ENCODE measurements around the gene BCL2L15.

Gene BCL2L15

GRCh38 chr1:113934006-113934405 lies 46.6 kb upstream of the BCL2L15 start:
- Histone ChIP-seq H2BK15ac (replicated peaks; ENCODE audit: low read depth) (no peak overlapping the region), H3K4me1 (ENCODE audit: control insufficient read depth, low read depth, low read length) (peaks cover 2% of the 10 kb centered on the region), H3K9ac (ENCODE audit: low read length) (no peak overlapping the region), H3K79me1 (ENCODE audit: low read length) (peaks cover 13% of the 10 kb centered on the region), H3K23ac (ENCODE audit: low read length) (no peak overlapping the region), H3K56ac (ENCODE audit: low read length) (no peak overlapping the region), H3K27me3 (ENCODE audit: insufficient read depth, low read length, poor library complexity) (no peaks in the 10 kb centered on the region), H4K8ac (ENCODE audit: low read depth, low read length) (no peak overlapping the region), H4K5ac (ENCODE audit: low read length) (no peak overlapping the region), H2BK5ac (ENCODE audit: low read length) (no peak overlapping the region), H3K4ac (ENCODE audit: low read depth, low read length) (no peak overlapping the region), H3K79me2 (ENCODE audit: control insufficient read depth, insufficient read depth, low read length) (peaks cover 47% of the 10 kb centered on the region), H3K36me3 (ENCODE audit: control insufficient read depth, insufficient read depth, low read length) (no peaks in the 10 kb centered on the region), H2BK120ac (ENCODE audit: low read depth, low read length) (no peak overlapping the region), H3K4me2 (ENCODE audit: low read length) (no peak overlapping the region), H3K4me3 (ENCODE audit: low read length) (no peak overlapping the region), H3K27ac (ENCODE audit: low read depth, low read length) (no peak overlapping the region), H2AK5ac (ENCODE audit: low read length) (no peak overlapping the region), H3K18ac (ENCODE audit: low read length) (no peak overlapping the region)
- DNase-seq, result no peak

GRCh38 chr1:113931451-113931851 lies 44.1 kb upstream of the BCL2L15 start:
- H3K79me1 ChIP-seq (ENCODE audit: low read length), result peaks cover 10% of the 10 kb centered on the region
- H2BK15ac ChIP-seq (replicated peaks; ENCODE audit: low read depth), result no peak overlapping the region
- no peaks in the 10 kb centered on the region for H3K36me3 ChIP-seq (ENCODE audit: control insufficient read depth, insufficient read depth, low read length)
- WGBS (ENCODE audit: extremely low coverage, insufficient coverage, low lambda C conversion rate), result no CpG with 5 or more reads among the region's 3 CpGs
- no peak overlapping the region for H4K5ac ChIP-seq (ENCODE audit: low read length)
- no peak overlapping the region for H3K23ac ChIP-seq (ENCODE audit: low read length)
- DNase-seq, result no peak
- H3K79me2 ChIP-seq (ENCODE audit: control insufficient read depth, insufficient read depth, low read length), result peaks cover 42% of the 10 kb centered on the region
- H3K56ac ChIP-seq (ENCODE audit: low read length), result no peak overlapping the region
- H3K4me3 ChIP-seq (ENCODE audit: low read length), result no peak overlapping the region
- no peak overlapping the region for H2AK5ac ChIP-seq (ENCODE audit: low read length)
- H3K18ac ChIP-seq (ENCODE audit: low read length), result no peak overlapping the region
- H2BK120ac ChIP-seq (ENCODE audit: low read depth, low read length), result no peak overlapping the region
- no peak overlapping the region for H3K4me2 ChIP-seq (ENCODE audit: low read length)
- H3K27me3 ChIP-seq (ENCODE audit: insufficient read depth, low read length, poor library complexity), result no peaks in the 10 kb centered on the region
- no peak overlapping the region for H3K27ac ChIP-seq (ENCODE audit: low read depth, low read length)
- no peak overlapping the region for H4K8ac ChIP-seq (ENCODE audit: low read depth, low read length)
- no peak overlapping the region for H2BK5ac ChIP-seq (ENCODE audit: low read length)
- H3K4me1 ChIP-seq (ENCODE audit: control insufficient read depth, low read depth, low read length), result no peaks in the 10 kb centered on the region
- no peak overlapping the region for H3K4ac ChIP-seq (ENCODE audit: low read depth, low read length)
- H3K9ac ChIP-seq (ENCODE audit: low read length), result no peak overlapping the region

GRCh38 chr1:113930499-113931161 lies 43.2 kb upstream of the BCL2L15 start:
- peaks cover 40% of the 10 kb centered on the region for H3K79me2 ChIP-seq (ENCODE audit: control insufficient read depth, insufficient read depth, low read length)
- no peak overlapping the region for H2BK15ac ChIP-seq (replicated peaks; ENCODE audit: low read depth)
- H3K56ac ChIP-seq (ENCODE audit: low read length), result peak overlapping the region; percentile 89
- H3K23ac ChIP-seq (ENCODE audit: low read length), result no peak overlapping the region
- no peaks in the 10 kb centered on the region for H3K4me1 ChIP-seq (ENCODE audit: control insufficient read depth, low read depth, low read length)
- H3K18ac ChIP-seq (ENCODE audit: low read length), result no peak overlapping the region
- peak overlapping the region; percentile 84 for H3K4me2 ChIP-seq (ENCODE audit: low read length)
- no peak overlapping the region for H3K4ac ChIP-seq (ENCODE audit: low read depth, low read length)
- H4K8ac ChIP-seq (ENCODE audit: low read depth, low read length), result no peak overlapping the region
- H3K4me3 ChIP-seq (ENCODE audit: low read length), result peak overlapping the region; percentile 89
- peak; percentile 72 for DNase-seq
- H4K5ac ChIP-seq (ENCODE audit: low read length), result no peak overlapping the region
- H3K79me1 ChIP-seq (ENCODE audit: low read length), result peaks cover 10% of the 10 kb centered on the region
- H3K36me3 ChIP-seq (ENCODE audit: control insufficient read depth, insufficient read depth, low read length), result no peaks in the 10 kb centered on the region
- peak overlapping the region; percentile 86 for H3K9ac ChIP-seq (ENCODE audit: low read length)
- no peak overlapping the region for H2BK120ac ChIP-seq (ENCODE audit: low read depth, low read length)
- no peak overlapping the region for H2BK5ac ChIP-seq (ENCODE audit: low read length)
- no peak overlapping the region for H2AK5ac ChIP-seq (ENCODE audit: low read length)
- no peak overlapping the region for H3K27ac ChIP-seq (ENCODE audit: low read depth, low read length)
- no CpG with 5 or more reads among the region's 8 CpGs for WGBS (ENCODE audit: extremely low coverage, insufficient coverage, low lambda C conversion rate)
- H3K27me3 ChIP-seq (ENCODE audit: insufficient read depth, low read length, poor library complexity), result no peaks in the 10 kb centered on the region

- no peak overlapping the region for H2BK5ac ChIP-seq (ENCODE audit: low read length)
- H3K23ac ChIP-seq (ENCODE audit: low read length), result peak overlapping the region; percentile 11
- peaks cover 7% of the 10 kb centered on the region for H3K79me1 ChIP-seq (ENCODE audit: low read length)
- no peak overlapping the region for H4K5ac ChIP-seq (ENCODE audit: low read length)
- H4K8ac ChIP-seq (ENCODE audit: low read depth, low read length), result no peak overlapping the region
- peaks cover 34% of the 10 kb centered on the region for H3K79me2 ChIP-seq (ENCODE audit: control insufficient read depth, insufficient read depth, low read length)
- no peak overlapping the region for H2BK120ac ChIP-seq (ENCODE audit: low read depth, low read length)
- H3K9ac ChIP-seq (ENCODE audit: low read length), result peak overlapping the region; percentile 86
- peak overlapping the region; percentile 84 for H3K4me2 ChIP-seq (ENCODE audit: low read length)
- peak; percentile 66 for DNase-seq
- peak overlapping the region; percentile 63 for H3K4ac ChIP-seq (ENCODE audit: low read depth, low read length)
- peak overlapping the region; percentile 88 for H3K18ac ChIP-seq (ENCODE audit: low read length)
- no peaks in the 10 kb centered on the region for H3K4me1 ChIP-seq (ENCODE audit: control insufficient read depth, low read depth, low read length)
- H2BK15ac ChIP-seq (replicated peaks; ENCODE audit: low read depth), result no peak overlapping the region
- no peaks in the 10 kb centered on the region for H3K36me3 ChIP-seq (ENCODE audit: control insufficient read depth, insufficient read depth, low read length)
- H3K4me3 ChIP-seq (ENCODE audit: low read length), result peak overlapping the region; percentile 89
- H3K27me3 ChIP-seq (ENCODE audit: insufficient read depth, low read length, poor library complexity), result no peaks in the 10 kb centered on the region
- H3K27ac ChIP-seq (ENCODE audit: low read depth, low read length), result peak overlapping the region; percentile 49
- H2AK5ac ChIP-seq (ENCODE audit: low read length), result no peak overlapping the region
- WGBS (ENCODE audit: extremely low coverage, insufficient coverage, low lambda C conversion rate), result no CpG with 5 or more reads among the region's 64 CpGs
- peak overlapping the region; percentile 89 for H3K56ac ChIP-seq (ENCODE audit: low read length)
These were observed 42.5 kb upstream of the BCL2L15 start for GRCh38 chr1:113929750-113930498.

GRCh38 chr1:113928941-113929749 lies 41.8 kb upstream of the BCL2L15 start, which contains the start of gene HIPK1:
TSS of gene HIPK1 (plus strand) at chr1:113929324.
- H3K4me2 ChIP-seq (ENCODE audit: low read length), result peak within 1 kb of the TSS; percentile 97
- H3K56ac ChIP-seq (ENCODE audit: low read length), result peak within 1 kb of the TSS; percentile 89
- H3K27ac ChIP-seq (ENCODE audit: low read depth, low read length), result peak within 1 kb of the TSS; percentile 49
- H3K23ac ChIP-seq (ENCODE audit: low read length), result peak within 1 kb of the TSS; percentile 11
- peak within 1 kb of the TSS; percentile 86 for H3K9ac ChIP-seq (ENCODE audit: low read length)
- no peaks in the 10 kb centered on the region for H3K36me3 ChIP-seq (ENCODE audit: control insufficient read depth, insufficient read depth, low read length)
- H2BK5ac ChIP-seq (ENCODE audit: low read length), result no peak within 1 kb of the TSS
- DNase-seq, result peak; percentile 95
- H3K79me2 ChIP-seq (ENCODE audit: control insufficient read depth, insufficient read depth, low read length), result peaks cover 29% of the 10 kb centered on the region
- WGBS (ENCODE audit: extremely low coverage, insufficient coverage, low lambda C conversion rate), result no CpG with 5 or more reads among the region's 61 CpGs
- H3K4me3 ChIP-seq (ENCODE audit: low read length), result peak within 1 kb of the TSS; percentile 89
- peak within 1 kb of the TSS; percentile 63 for H3K4ac ChIP-seq (ENCODE audit: low read depth, low read length)
- no peaks in the 10 kb centered on the region for H3K27me3 ChIP-seq (ENCODE audit: insufficient read depth, low read length, poor library complexity)
- no peaks in the 10 kb centered on the region for H3K4me1 ChIP-seq (ENCODE audit: control insufficient read depth, low read depth, low read length)
- H3K18ac ChIP-seq (ENCODE audit: low read length), result peak within 1 kb of the TSS; percentile 88
- no peak within 1 kb of the TSS for H2BK120ac ChIP-seq (ENCODE audit: low read depth, low read length)
- H4K8ac ChIP-seq (ENCODE audit: low read depth, low read length), result no peak within 1 kb of the TSS
- no peak within 1 kb of the TSS for H2AK5ac ChIP-seq (ENCODE audit: low read length)
- H2BK15ac ChIP-seq (replicated peaks; ENCODE audit: low read depth), result no peak within 1 kb of the TSS
- no peak within 1 kb of the TSS for H4K5ac ChIP-seq (ENCODE audit: low read length)
- H3K79me1 ChIP-seq (ENCODE audit: low read length), result peaks cover 6% of the 10 kb centered on the region

Data from mesendoderm (in vitro differentiated cells).